ENCODE results near the gene PPIF.

The PPIF gene

GRCh38 chr10:79376078-79376628 is 28.9 kb downstream of the PPIF start:
- DNase-seq = no peak

DNA sequence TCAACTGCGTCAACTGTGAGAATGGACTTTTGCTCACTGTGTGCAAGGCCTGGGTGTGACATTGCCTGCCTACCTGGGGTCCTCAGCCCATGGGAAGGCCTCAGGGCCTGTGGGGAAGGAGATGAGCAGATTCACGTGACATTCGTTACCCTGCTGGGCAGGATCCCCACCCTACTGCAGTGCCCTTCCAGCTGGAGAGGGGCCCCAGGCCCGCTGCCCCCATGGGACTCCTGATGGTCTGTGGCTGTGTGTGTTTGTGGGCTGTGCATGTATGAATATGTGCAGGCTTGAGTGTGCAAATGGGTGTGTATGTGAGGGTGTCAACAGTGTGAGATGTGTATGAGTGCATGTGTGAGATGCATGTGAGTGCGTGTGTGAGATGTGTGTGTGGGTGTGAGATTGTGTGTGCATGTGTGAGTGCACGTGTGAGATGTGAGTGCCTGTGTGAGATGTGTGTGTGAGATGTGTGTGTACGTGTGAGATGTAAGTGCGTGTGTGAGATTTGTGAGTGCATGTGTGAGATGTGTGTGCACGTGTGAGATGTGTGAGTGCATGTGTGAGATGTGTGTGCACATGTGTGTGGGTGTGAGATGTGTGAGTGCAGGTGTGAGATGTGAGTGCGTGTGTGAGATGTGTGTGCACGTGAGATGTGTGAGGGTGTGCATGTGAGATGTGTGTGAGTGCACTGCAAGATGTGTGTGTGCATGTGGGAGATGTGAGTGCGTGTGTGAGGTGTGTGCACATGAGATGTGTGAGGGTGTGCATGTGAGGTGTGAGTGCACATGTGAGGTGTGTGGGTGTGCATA is 29.7 kb downstream of the PPIF start:
- no peak for DNase-seq

DNA sequence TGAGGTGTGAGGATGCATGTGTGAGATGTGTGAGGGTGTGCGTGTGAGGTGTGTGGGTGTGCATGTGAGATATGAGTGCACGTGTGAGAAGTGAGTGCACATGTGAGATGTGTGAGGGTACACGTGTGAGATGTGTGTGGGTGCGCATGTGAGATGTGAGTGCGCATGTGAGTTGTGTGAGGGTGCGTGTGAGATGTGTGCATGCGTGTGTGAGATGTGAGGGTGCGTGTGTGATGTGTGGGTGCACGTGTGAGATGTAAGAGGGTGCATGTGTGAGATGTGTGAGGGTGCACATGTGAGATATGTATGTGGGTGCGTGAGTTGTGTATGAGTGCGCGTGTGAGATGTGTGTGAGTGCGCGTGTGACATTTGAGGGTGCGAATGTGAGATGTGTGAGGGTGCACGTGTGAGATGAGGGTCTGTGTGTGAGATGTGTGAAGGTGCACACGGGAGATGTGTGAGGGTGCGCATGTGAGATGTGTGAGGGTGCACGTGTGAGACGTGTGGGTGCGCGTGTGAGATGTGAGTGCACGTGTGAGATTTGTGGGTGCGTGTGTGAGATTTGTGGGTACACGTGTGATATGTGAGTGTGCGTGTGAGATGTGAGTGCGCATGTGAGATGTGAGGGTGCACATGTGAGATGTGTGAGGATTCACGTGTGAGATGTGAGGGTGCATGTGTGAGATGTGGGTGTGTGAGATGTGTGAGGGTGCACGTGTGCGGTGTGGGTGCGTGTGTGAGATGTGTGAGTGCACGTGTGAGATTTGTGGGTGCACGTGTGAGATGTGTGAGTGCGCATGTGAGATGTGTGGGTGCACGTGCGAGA is 30.5 kb downstream of the PPIF start:
- DNase-seq = no peak

GRCh38 chr10:79378383-79378646 is 31.0 kb downstream of the PPIF start:
- no peak for DNase-seq

DNA sequence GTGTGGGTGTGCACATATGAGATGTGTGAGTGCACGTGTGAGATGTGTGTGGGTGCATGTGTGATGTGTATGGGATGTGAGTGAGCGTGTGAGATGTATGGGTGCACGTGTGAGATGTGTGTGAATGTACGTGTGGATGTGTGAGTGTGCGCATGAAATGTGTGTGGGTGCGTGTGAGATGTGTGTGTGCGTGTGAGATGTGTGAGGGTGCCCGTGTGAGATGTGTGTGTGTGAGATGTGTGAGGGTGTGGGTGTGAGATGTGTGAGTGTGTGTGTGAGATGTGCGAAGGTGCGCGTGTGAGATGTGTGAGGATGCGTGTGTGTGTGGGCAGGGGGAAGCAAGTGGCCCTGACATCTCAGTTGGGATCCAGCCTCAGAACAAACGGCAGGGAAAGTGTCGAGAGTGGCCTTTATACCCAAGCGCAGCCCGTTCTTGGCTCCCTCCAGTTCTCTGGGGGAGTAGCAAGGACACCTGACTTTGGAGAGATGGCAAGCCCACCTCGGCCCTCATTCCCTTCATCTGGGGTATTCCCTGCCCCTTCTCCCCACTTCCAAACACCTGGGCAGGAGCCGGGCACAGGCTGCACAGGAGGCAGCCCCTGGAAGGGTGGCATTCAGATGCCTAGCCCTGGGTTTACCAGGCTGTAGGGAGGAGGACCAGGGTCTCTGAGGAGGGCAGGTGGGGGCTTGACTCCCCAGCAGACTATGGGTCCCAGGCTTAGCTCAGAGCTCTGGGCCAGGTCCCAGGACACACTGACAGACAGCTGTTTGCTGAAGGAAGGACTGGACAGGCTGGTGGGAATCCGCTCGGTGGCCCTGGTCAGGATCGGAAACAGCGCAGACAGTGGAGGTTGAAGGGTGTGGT is 31.6 kb downstream of the PPIF start:
- DNase-seq = no peak

- DNase-seq = no peak
Measured at GRCh38 chr10:79379512-79380124, 32.3 kb downstream of the PPIF start.

DNA sequence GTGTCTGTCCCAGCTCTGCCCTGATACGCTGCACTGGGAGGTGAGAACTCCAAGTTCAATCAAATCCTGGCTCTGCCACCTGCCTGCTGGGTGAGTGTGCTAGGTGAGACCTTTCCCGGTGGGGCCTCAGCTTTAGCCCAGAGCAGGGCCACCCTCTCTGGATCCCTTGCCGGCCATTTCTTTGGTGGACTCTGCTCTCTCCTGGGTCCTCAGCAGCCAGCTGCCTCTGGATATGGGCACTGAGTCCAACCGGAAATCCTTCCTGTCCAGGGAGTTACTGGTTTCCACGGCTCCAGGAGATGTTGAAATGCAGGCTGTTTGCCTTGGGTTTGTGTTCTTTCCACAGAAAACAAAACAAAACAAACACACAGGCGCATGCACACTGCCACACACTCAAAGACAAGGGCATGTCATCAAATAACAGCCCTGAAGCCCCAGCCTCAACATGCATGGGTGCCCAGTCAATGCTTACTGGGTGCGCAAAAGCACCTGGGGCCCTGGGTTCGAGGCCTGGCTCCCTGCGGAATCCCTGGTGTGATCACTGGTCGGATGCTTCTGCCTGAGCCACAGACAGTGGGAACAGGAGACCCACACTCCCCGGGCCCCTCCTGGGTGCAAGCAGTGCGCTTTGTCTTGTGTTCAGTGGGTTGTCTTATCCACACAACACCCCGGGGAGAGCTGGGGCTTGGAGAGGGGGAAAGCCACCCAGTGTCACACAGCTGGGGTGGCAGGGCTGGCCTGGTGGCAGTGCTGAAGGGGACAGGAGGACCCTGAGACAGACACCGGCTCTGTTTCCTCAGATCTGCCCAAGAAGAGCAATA is 33.1 kb downstream of the PPIF start:
- DNase-seq = no peak

DNA sequence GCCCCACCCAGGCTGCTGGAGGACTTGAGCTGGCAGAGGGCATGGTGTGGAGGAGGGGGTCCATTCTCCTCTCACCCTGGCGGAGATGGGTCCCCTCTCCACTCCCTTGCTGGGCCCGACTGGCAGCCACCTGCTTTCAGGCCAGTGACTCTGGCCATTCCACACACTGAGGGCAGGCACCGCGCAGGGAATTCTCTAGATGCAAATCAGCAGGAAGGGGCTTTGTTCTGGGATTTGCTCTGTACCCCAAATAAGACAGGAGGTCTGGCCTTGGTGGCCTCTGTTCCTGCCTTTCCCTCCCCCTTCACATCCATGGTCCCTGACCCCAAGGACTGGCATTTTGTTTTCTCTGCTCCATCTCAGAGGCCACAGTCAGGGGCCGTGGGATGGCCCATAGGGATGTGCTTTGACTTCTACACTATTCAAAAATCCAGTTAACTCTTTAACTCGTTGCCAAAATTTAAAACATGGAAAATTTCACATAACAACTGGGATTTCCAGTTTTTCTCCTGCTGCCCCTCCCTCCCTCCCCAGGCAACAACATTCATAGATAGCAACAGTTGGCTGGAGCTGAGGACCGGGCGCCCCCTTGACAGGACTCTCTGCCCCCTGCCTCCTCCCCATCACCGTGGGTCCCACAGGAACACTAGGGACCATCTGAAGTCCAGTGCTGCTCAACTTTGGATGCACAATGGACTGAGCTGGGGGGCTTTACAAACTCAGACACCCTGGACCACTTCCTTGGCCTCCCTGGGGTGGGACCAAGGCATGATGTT is 33.9 kb downstream of the PPIF start:
- no peak for DNase-seq

DNA sequence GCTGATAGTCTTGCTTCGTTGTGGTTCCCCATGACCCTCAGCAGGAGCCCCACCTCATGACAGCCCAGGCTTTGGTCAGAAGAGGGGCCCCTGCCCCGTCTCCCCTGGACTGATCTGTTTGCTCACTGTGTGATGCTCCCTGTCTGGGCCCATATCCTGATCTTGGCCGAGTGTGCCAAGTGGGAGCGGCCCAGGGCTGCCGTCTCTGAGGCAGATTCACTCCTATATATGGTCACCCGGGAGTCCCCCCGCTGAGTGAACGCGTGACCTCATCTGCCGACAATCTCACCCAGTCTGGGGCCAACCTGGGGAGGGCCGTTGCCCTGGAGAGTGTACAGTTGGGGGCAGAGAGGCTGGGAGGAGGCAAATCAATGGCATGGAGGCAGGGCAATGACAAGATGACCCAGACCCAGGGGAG is 34.5 kb downstream of the PPIF start:
- DNase-seq = no peak

- DNase-seq = no peak
Measured at GRCh38 chr10:79382491-79382941, 35.2 kb downstream of the PPIF start.

DNA sequence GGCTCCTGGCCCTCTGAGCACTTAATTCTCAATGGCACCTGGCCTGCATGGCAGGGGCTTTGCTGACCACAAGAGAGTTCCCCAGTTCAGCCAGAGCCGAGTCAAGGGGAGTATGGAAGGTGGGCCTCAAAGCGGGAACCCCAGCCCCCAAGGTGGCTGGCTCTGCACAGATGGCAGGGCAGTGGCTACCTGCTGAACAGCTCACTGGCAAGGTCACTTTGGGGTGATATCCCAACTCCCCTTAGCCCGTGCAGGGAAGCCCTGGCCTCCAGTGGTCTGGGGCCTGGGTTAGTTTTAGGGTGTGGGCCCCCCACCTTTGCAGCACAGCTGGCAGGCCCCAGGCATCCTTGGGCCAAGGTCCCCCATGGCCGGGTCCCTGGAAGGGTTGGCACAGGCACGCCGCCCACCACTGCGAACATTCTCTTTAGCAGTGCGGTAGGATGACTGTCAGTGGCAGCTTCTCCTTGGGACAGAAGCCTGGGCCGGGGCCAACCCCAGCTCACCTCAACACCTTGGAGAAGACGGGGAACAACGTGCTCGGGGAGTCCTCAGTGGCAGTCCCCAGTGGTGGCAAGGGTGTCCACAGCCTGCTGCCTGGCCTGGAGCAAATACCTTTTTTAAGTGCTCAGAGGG is 36.8 kb downstream of the PPIF start:
- no peak for DNase-seq

- DNase-seq = no peak
Measured at GRCh38 chr10:79384773-79385391, 37.6 kb downstream of the PPIF start.

- DNase-seq = no peak
Measured at GRCh38 chr10:79385392-79385795, 38.1 kb downstream of the PPIF start.

DNA sequence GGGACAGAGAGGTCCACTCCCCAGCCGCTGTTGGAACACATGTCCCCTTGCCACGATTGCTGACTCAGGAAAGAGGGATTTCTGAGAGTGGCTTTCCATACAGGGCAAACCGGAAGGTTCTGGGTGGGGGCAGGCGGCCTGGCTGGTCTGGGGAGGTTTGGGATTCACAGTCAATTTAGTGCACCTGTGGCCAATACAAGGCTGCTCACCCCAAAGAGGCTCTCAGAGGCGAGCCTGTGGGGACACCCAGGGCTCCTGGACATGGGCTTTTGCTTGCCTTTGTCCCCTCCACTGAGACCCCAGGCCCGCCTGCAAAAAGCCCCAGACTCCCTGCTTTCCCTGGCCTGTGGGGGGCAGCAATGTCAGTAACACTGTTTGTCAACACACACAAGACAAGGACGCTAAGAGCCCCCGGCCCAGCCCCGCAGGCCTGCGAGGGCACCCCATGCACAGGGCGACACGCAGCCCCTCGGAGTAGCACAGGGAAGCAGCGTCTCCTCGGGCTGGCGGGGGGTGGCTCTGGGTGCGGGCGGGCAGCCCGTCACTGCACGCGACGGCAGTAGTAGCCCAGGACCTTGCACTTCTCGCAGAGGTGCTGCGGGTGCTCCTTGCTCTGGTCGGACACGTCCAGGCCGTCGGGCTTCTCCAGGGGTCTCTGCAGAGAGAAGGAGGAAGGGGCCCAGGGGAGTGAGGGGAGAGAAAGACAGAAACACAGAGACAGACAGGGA is 38.7 kb downstream of the PPIF start:
- DNase-seq = no peak

DNA sequence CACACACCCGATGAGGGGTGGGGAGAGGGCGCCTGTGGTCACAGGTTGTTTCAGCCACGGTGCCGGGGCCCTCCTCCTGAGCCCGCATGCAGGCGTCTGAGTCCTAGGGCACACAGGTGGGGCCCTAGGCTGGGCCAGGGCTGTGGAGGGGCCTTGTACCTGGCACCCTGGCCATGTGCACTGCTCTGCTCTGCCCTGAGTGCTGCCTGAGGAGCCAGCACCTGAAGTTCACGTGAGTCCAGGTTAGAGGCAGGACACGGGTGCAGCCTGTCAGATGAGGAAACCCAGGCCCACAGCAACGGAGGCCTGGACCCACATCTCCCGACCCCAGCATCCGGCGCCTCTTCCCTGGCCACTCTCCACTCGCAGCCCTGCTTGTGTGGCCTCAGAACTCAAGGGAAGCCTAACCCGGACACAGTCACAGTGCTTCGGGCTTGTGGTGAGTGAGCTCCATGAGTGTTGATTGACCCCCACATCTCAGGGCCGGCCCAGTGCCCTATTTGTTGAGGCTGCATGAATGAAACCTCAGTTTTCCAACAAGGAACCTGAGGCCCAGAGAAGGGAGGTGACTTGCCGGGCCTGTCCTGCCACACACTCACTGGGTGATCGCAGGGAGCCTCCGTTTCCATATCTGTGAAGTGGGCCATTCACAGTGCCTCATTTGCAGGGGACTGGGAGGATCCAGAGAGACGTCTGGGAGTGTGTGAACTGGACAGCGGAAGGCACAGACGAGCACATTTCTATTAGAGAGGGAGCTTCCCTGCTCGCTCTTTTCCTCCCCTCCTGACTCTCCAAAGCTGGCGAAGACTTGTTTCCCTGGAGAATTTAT is 39.6 kb downstream of the PPIF start:
- no peak for DNase-seq

GRCh38 chr10:79387466-79387973 is 40.3 kb downstream of the PPIF start:
- DNase-seq = no peak

- DNase-seq = no peak
Measured at GRCh38 chr10:79387974-79388850, 40.9 kb downstream of the PPIF start.

Measured in effector CD8-positive, alpha-beta T cell (primary cell).